GM18505 (cell line): ENCODE results near the gene C2CD4C.
"Not testable (repeated sequence)": the region's sequence is repeated elsewhere in the genome, so short reads cannot be mapped to it uniquely, and the experiment has no call there.

Source experiments
- ATAC-seq: cut with Tn5 transposase; IDR thresholded peaks from one replicate; pipeline ENCODE4 v1.9.1; 2021; ENCODE audit not compliant: unreplicated experiment
- POLR2A ChIP-seq: IDR thresholded peaks from 4 replicates; pipeline ENCODE4 v1.6.1; 2011; ENCODE audit warnings: borderline replicate concordance; ENCODE audit not compliant: insufficient read depth, insufficient read length; ENCODE audit errors: extremely low read depth

C2CD4C gene

GRCh38 chr19:408902-409515 lies at the start of gene C2CD4C:
TSS of gene C2CD4C (minus strand) at chr19:409147. CDS start at chr19:408361, 786 bp downstream.
- no peak for TF ChIP-seq POLR2A
- ATAC-seq: no peak

GRCh38 chr19:458091-459042 lies 49.4 kb upstream of the C2CD4C start:
- TF ChIP-seq POLR2A: no peak
- no peak for ATAC-seq

GRCh38 chr19:457636-458035 lies 48.7 kb upstream of the C2CD4C start:
- ATAC-seq: no peak
- no peak for TF ChIP-seq POLR2A

- TF ChIP-seq POLR2A: no peak
- no peak for ATAC-seq
Observed at GRCh38 chr19:456547-457110, 47.7 kb upstream of the C2CD4C start.

- ATAC-seq: no peak
- no peak for TF ChIP-seq POLR2A
Observed at GRCh38 chr19:455851-456546, 47.1 kb upstream of the C2CD4C start.

- no peak for ATAC-seq
- TF ChIP-seq POLR2A: no peak
Observed at GRCh38 chr19:455031-455705, 46.2 kb upstream of the C2CD4C start.

- no peak for ATAC-seq
- no peak for TF ChIP-seq POLR2A
Observed at GRCh38 chr19:453606-454005, 44.7 kb upstream of the C2CD4C start.

GRCh38 chr19:452829-453228 lies 43.9 kb upstream of the C2CD4C start:
- no peak for TF ChIP-seq POLR2A
- no peak for ATAC-seq

- ATAC-seq: not testable (repeated sequence)
Observed at GRCh38 chr19:450912-451481, 42.0 kb upstream of the C2CD4C start.

- no peak for ATAC-seq
- TF ChIP-seq POLR2A: no peak
Observed at GRCh38 chr19:449916-450315, 41.0 kb upstream of the C2CD4C start.

- TF ChIP-seq POLR2A: no peak
- ATAC-seq: no peak
Observed at GRCh38 chr19:447816-448560, 39.0 kb upstream of the C2CD4C start.

GRCh38 chr19:447064-447426 lies 38.1 kb upstream of the C2CD4C start:
- no peak for TF ChIP-seq POLR2A
- no peak for ATAC-seq
